Measurements from ENCODE around the gene TMTC2. TPM values are rescaled to one million over a fixed set of nuclear protein-coding genes. Genes with fewer than 3 reads are reported as not detected.

Gene TMTC2
- polyA plus RNA-seq, 4 donors: 1.1 to 5.6 (median 2.7) TPM

DNA sequence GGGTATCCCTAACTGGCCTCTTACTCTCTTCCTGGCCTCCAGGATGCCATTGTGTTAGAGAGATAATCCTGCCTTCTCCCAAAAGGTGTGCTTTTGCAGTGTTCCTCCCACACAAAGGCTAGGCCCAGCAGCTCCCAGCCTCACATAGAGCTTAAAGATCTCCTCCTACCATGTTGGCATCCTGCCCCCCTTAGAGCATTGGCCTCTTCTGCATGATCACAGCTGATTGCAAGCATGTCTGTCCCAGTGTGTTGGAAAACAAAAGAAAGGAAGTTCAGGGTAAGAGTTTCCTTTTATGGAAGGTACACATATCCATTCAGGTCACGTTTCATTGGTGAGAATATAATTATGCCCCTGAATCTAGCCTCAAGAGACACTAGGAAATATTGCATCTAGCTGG lies 405.4 kb downstream of the TMTC2 start:
- FAIRE-seq: no peak
- WGBS, 3 donors: 74 to 89% (median 84%) methylated on average over 1 of the region's 1 CpG
- no peak for DNase-seq

DNA sequence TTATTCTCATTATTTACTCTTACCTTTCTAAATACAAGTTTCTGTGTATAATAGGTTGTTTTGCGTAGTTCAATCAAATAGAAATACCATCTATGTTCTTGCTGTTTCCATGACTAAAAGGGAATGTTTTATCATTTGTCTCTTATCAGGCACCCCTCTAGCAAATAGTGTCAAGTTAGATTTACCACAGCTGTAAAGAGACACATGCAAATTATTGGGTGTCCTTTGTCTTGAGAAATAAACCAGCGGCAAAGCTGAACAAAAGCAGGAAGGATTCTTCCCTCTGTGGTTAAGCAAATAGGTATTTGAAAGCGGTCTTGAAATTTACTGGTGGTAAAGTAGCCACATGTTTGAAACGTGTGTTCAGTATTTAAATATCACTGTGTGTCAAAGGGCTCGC lies 405.9 kb downstream of the TMTC2 start:
- Histone ChIP-seq H3K36me3 (ENCODE audit: control insufficient read depth in 3 of 3, insufficient read depth in 2 of 3, low read depth in 1 of 3, low read length in 3 of 3) (no peaks in the 10 kb centered on the region), H3K27ac (ENCODE audit: low read depth in 1 of 3, low read length in 2 of 3) (no peak overlapping the region), H3K9me3 (ENCODE audit: control insufficient read depth in 2 of 2, insufficient read depth in 1 of 2, low read depth in 1 of 2, low read length in 1 of 2) (peaks cover 0 to 3% of the 10 kb centered on the region in 2 donors), H3K27me3 (ENCODE audit: control insufficient read depth in 3 of 3, insufficient read depth in 3 of 3, low read length in 3 of 3) (no peaks in the 10 kb centered on the region), H3K4me3 (ENCODE audit: low read depth in 1 of 3, low read length in 3 of 3) (no peak overlapping the region), H3K4me1 (ENCODE audit: control insufficient read depth in 3 of 3, insufficient read depth in 2 of 3, low read depth in 1 of 3, low read length in 2 of 3) (no peaks in the 10 kb centered on the region)
- no peak for FAIRE-seq
- WGBS, 3 donors: 71 to 91% (median 86%) methylated on average over 5 of the region's 5 CpGs
- DNase-seq: no peak

More for the DNA sequence above, 405.4 kb downstream of the TMTC2 start:
- H3K36me3 ChIP-seq (ENCODE audit: control insufficient read depth in 3 of 3, insufficient read depth in 2 of 3, low read depth in 1 of 3, low read length in 3 of 3): no peaks in the 10 kb centered on the region
- peaks cover 0 to 5% of the 10 kb centered on the region in 2 donors for H3K9me3 ChIP-seq (ENCODE audit: control insufficient read depth in 2 of 2, insufficient read depth in 1 of 2, low read depth in 1 of 2, low read length in 1 of 2)
- H3K4me3 ChIP-seq (ENCODE audit: low read depth in 1 of 3, low read length in 3 of 3): no peak overlapping the region
- no peaks in the 10 kb centered on the region for H3K4me1 ChIP-seq (ENCODE audit: control insufficient read depth in 3 of 3, insufficient read depth in 2 of 3, low read depth in 1 of 3, low read length in 2 of 3)
- no peaks in the 10 kb centered on the region for H3K27me3 ChIP-seq (ENCODE audit: control insufficient read depth in 3 of 3, insufficient read depth in 3 of 3, low read length in 3 of 3)
- H3K27ac ChIP-seq (ENCODE audit: low read depth in 1 of 3, low read length in 2 of 3): no peak overlapping the region

DNA sequence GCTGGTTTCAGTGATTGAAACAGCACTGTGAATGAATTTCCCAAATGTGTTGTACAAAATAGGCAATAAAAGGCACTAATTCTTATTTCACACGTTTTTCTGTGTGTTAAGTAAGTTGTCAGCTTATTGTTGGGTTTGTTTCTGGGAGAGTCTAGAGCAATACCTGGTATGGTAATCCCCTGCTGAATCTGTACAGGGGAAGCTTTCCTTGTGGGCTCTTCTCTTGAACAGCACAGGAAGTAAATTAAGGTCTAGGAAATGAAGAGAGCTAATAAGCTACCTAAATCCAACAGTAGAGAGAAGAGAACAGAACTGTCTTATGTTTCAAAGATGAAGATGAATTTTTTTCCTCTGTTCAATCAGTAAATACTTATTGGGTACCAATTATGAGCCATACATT lies 406.7 kb downstream of the TMTC2 start:
- WGBS, 3 donors: 63 to 74% (median 68%) methylated on average over 1 of the region's 1 CpG

DNA sequence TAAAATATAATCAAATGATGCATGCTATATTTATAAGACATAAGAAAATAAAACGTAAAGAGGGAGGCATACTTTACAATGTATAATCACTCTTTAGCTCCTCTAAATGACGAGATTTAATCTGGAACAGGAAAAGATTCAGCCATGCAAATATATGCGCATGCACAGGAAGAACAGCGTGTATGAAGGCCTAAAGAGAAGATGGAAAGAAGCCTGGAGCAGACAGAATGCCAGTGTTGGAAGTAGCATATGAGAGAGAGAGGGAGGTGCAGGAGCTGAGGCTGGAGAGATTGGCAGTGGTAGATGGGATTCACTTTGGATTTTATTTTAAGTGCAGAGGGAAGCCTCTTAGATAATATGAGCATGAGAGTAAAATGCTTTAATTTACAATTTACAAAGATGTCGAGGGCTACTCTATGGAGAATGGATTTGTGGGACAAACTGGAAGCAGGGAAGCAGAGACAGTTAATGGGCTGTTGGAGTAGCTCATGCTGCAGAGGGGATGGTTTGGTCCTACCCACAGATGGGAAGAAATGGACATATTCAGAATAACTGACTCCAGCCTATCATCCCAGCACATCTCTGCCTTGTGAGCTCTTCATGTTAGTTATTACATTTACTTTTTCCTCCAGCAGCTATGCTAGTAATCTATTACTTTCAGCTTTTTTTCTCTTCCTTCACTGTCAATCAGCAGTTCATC lies 411.1 kb downstream of the TMTC2 start:
- Histone ChIP-seq H3K27ac (ENCODE audit: low read depth in 1 of 3, low read length in 2 of 3) (no peak overlapping the region), H3K27me3 (ENCODE audit: control insufficient read depth in 3 of 3, insufficient read depth in 3 of 3, low read length in 3 of 3) (no peaks in the 10 kb centered on the region), H3K4me1 (ENCODE audit: control insufficient read depth in 3 of 3, insufficient read depth in 2 of 3, low read depth in 1 of 3, low read length in 2 of 3) (no peaks in the 10 kb centered on the region), H3K9me3 (ENCODE audit: control insufficient read depth in 2 of 2, insufficient read depth in 1 of 2, low read depth in 1 of 2, low read length in 1 of 2) (no peaks in the 10 kb centered on the region), H3K36me3 (ENCODE audit: control insufficient read depth in 3 of 3, insufficient read depth in 2 of 3, low read depth in 1 of 3, low read length in 3 of 3) (no peaks in the 10 kb centered on the region), H3K4me3 (ENCODE audit: low read depth in 1 of 3, low read length in 3 of 3) (no peak overlapping the region)
- DNase-seq (no peak), FAIRE-seq (no peak)
- WGBS, 3 donors: 83 to 95% (median 87%) methylated on average over 5 of the region's 5 CpGs

More for the DNA sequence above, 406.7 kb downstream of the TMTC2 start:
- H3K4me1 ChIP-seq (ENCODE audit: control insufficient read depth in 3 of 3, insufficient read depth in 2 of 3, low read depth in 1 of 3, low read length in 2 of 3): no peaks in the 10 kb centered on the region
- no peak for DNase-seq
- no peaks in the 10 kb centered on the region for H3K36me3 ChIP-seq (ENCODE audit: control insufficient read depth in 3 of 3, insufficient read depth in 2 of 3, low read depth in 1 of 3, low read length in 3 of 3)
- no peaks in the 10 kb centered on the region for H3K9me3 ChIP-seq (ENCODE audit: control insufficient read depth in 2 of 2, insufficient read depth in 1 of 2, low read depth in 1 of 2, low read length in 1 of 2)
- H3K4me3 ChIP-seq (ENCODE audit: low read depth in 1 of 3, low read length in 3 of 3): no peak overlapping the region
- FAIRE-seq: no peak
- H3K27ac ChIP-seq (ENCODE audit: low read depth in 1 of 3, low read length in 2 of 3): no peak overlapping the region
- H3K27me3 ChIP-seq (ENCODE audit: control insufficient read depth in 3 of 3, insufficient read depth in 3 of 3, low read length in 3 of 3): no peaks in the 10 kb centered on the region

DNA sequence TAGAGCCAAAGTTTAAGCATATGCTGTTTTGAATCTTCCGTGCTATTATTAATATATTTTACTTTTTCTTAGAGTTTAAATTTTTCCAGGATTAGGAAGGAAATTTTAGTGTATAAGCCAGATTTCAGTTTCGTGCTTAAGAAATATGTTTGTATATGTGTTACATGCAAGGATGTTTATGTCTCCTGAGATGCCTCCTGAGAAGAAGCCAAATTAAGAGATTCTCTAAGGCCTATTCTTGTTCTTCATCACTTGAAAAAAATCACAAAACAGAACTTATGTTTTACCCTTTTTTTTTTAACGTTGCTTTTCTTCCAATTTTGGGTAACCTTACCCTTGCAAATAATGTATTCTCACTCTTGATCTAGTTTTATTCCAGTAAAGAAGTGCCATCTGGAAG lies 412.7 kb downstream of the TMTC2 start:
- no peaks in the 10 kb centered on the region for H3K27me3 ChIP-seq (ENCODE audit: control insufficient read depth in 3 of 3, insufficient read depth in 3 of 3, low read length in 3 of 3)
- H3K4me3 ChIP-seq (ENCODE audit: low read depth in 1 of 3, low read length in 3 of 3): no peak overlapping the region
- 71 to 88% (median 85%) methylated on average over 3 of the region's 3 CpGs for WGBS, 3 donors
- no peaks in the 10 kb centered on the region for H3K4me1 ChIP-seq (ENCODE audit: control insufficient read depth in 3 of 3, insufficient read depth in 2 of 3, low read depth in 1 of 3, low read length in 2 of 3)
- FAIRE-seq (no peak), DNase-seq (no peak)
- H3K9me3 ChIP-seq (ENCODE audit: control insufficient read depth in 2 of 2, insufficient read depth in 1 of 2, low read depth in 1 of 2, low read length in 1 of 2): no peaks in the 10 kb centered on the region
- no peak overlapping the region for H3K27ac ChIP-seq (ENCODE audit: low read depth in 1 of 3, low read length in 2 of 3)
- H3K36me3 ChIP-seq (ENCODE audit: control insufficient read depth in 3 of 3, insufficient read depth in 2 of 3, low read depth in 1 of 3, low read length in 3 of 3): no peaks in the 10 kb centered on the region

DNA sequence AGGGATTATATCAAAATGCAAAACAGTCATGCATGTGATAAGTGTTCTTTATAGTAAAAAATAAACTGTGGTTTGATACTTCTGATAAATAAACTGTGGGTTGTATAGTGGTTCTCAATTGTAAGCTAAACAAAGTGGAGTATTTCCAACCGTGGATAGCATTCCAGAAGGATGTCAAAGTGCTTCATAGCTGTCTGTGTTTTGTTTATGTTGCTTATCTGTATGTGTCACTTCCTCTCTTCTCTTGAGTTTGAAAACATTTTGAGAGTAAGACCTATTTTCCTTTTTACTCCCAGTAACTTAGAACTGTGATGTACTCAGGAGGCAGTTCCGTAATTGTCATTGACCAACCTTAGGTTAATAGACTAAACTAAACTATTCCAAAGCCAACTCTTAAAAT lies 415.8 kb downstream of the TMTC2 start:
- Histone ChIP-seq H3K4me3 (ENCODE audit: low read depth in 1 of 3, low read length in 3 of 3) (no peak overlapping the region), H3K9me3 (ENCODE audit: control insufficient read depth in 2 of 2, insufficient read depth in 1 of 2, low read depth in 1 of 2, low read length in 1 of 2) (no peaks in the 10 kb centered on the region), H3K27ac (ENCODE audit: low read depth in 1 of 3, low read length in 2 of 3) (no peak overlapping the region), H3K36me3 (ENCODE audit: control insufficient read depth in 3 of 3, insufficient read depth in 2 of 3, low read depth in 1 of 3, low read length in 3 of 3) (no peaks in the 10 kb centered on the region), H3K27me3 (ENCODE audit: control insufficient read depth in 3 of 3, insufficient read depth in 3 of 3, low read length in 3 of 3) (no peaks in the 10 kb centered on the region), H3K4me1 (ENCODE audit: control insufficient read depth in 3 of 3, insufficient read depth in 2 of 3, low read depth in 1 of 3, low read length in 2 of 3) (no peaks in the 10 kb centered on the region)
- no peak for FAIRE-seq
- 54 to 79% (median 69%) methylated on average over 2 of the region's 2 CpGs for WGBS, 3 donors
- no peak for DNase-seq

DNA sequence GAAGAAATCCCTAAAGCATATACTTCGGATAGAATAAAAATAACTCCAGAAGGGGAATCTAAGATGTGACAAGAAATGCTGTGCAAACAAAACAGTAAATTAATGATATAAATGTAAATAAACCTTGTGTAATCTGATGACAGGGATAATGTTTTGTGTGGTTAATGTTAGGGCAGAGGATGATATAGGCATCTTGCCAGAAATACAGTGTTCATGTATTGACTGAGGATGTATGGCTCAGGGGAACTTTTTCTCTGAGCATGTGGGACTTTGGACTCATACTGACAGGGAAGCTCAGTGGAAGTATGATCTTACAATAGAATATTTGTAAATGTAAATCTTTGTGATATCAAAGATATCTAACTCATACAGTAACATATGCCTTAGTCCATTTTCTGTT lies 420.2 kb downstream of the TMTC2 start:
- Histone ChIP-seq H3K27ac (ENCODE audit: low read depth in 1 of 3, low read length in 2 of 3) (no peak overlapping the region), H3K9me3 (ENCODE audit: control insufficient read depth in 2 of 2, insufficient read depth in 1 of 2, low read depth in 1 of 2, low read length in 1 of 2) (no peaks in the 10 kb centered on the region), H3K27me3 (ENCODE audit: control insufficient read depth in 3 of 3, insufficient read depth in 3 of 3, low read length in 3 of 3) (no peaks in the 10 kb centered on the region), H3K4me3 (ENCODE audit: low read depth in 1 of 3, low read length in 3 of 3) (no peak overlapping the region), H3K36me3 (ENCODE audit: control insufficient read depth in 3 of 3, insufficient read depth in 2 of 3, low read depth in 1 of 3, low read length in 3 of 3) (no peaks in the 10 kb centered on the region), H3K4me1 (ENCODE audit: control insufficient read depth in 3 of 3, insufficient read depth in 2 of 3, low read depth in 1 of 3, low read length in 2 of 3) (no peaks in the 10 kb centered on the region)
- FAIRE-seq (no peak), DNase-seq (peak in 1 of 2 donors; percentile 23)
- WGBS, 3 donors: 87 to 92% (median 91%) methylated on average over 1 of the region's 1 CpG

DNA sequence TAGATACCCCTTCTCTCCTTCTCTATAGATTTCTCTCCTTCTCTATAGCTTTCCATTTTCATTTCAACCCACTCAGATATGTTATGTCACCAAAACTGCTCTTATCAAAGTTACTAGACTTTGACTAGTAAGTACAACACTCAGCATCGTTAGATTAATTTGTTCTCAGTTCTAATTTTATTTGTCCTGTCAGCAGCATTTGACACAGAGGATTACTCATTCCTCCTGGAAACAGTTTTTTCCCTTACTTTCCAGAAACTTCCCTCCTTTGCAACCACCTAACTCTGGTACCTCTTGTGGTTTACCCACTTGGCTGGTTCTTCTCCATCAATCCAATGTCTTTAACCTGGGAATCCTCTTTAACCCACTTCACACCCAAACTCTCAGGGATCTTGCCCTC lies 423.7 kb downstream of the TMTC2 start:
- no peaks in the 10 kb centered on the region for H3K27me3 ChIP-seq (ENCODE audit: control insufficient read depth in 3 of 3, insufficient read depth in 3 of 3, low read length in 3 of 3)
- no peaks in the 10 kb centered on the region for H3K9me3 ChIP-seq (ENCODE audit: control insufficient read depth in 2 of 2, insufficient read depth in 1 of 2, low read depth in 1 of 2, low read length in 1 of 2)
- no peak overlapping the region for H3K4me3 ChIP-seq (ENCODE audit: low read depth in 1 of 3, low read length in 3 of 3)
- no peaks in the 10 kb centered on the region for H3K36me3 ChIP-seq (ENCODE audit: control insufficient read depth in 3 of 3, insufficient read depth in 2 of 3, low read depth in 1 of 3, low read length in 3 of 3)
- FAIRE-seq (no peak), DNase-seq (no peak)
- H3K4me1 ChIP-seq (ENCODE audit: control insufficient read depth in 3 of 3, insufficient read depth in 2 of 3, low read depth in 1 of 3, low read length in 2 of 3): no peaks in the 10 kb centered on the region
- 54 to 84% (median 59%) methylated on average over 1 of the region's 1 CpG for WGBS, 3 donors
- H3K27ac ChIP-seq (ENCODE audit: low read depth in 1 of 3, low read length in 2 of 3): no peak overlapping the region

DNA sequence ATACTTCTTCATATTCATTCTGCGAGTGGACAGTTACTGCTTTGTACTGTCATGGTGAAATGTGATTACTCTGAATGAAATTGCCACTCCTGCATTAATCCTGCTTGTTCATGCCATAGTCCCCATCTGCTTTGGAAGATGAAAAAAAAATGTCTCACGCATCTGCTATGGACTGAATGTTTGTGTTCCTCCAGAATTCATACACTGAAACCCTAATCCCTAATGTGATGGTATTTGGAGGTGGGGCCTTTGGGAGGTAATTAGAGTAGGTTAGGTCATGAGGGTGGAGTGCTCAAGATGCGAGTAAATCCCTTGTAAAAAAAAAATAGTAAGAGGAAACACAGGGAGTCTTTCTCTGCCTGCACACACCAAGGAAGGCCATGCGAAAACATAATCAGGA lies 427.2 kb downstream of the TMTC2 start:
- Histone ChIP-seq H3K27ac (ENCODE audit: low read depth in 1 of 3, low read length in 2 of 3) (no peak overlapping the region), H3K4me1 (ENCODE audit: control insufficient read depth in 3 of 3, insufficient read depth in 2 of 3, low read depth in 1 of 3, low read length in 2 of 3) (no peaks in the 10 kb centered on the region), H3K27me3 (ENCODE audit: control insufficient read depth in 3 of 3, insufficient read depth in 3 of 3, low read length in 3 of 3) (no peaks in the 10 kb centered on the region), H3K36me3 (ENCODE audit: control insufficient read depth in 3 of 3, insufficient read depth in 2 of 3, low read depth in 1 of 3, low read length in 3 of 3) (no peaks in the 10 kb centered on the region), H3K4me3 (ENCODE audit: low read depth in 1 of 3, low read length in 3 of 3) (no peak overlapping the region), H3K9me3 (ENCODE audit: control insufficient read depth in 2 of 2, insufficient read depth in 1 of 2, low read depth in 1 of 2, low read length in 1 of 2) (no peaks in the 10 kb centered on the region)
- FAIRE-seq (no peak), DNase-seq (no peak)
- 76 to 87% (median 86%) methylated on average over 4 of the region's 4 CpGs for WGBS, 3 donors

Measured in small intestine (tissue), 7 donors.